ENCODE measurements around the gene PAQR5. TPM values are rescaled to one million over a fixed set of nuclear protein-coding genes. Genes with fewer than 3 reads are reported as not detected.

Gene PAQR5
- total RNA-seq, 1 donor from 2014 or later: 0.53 TPM

DNA sequence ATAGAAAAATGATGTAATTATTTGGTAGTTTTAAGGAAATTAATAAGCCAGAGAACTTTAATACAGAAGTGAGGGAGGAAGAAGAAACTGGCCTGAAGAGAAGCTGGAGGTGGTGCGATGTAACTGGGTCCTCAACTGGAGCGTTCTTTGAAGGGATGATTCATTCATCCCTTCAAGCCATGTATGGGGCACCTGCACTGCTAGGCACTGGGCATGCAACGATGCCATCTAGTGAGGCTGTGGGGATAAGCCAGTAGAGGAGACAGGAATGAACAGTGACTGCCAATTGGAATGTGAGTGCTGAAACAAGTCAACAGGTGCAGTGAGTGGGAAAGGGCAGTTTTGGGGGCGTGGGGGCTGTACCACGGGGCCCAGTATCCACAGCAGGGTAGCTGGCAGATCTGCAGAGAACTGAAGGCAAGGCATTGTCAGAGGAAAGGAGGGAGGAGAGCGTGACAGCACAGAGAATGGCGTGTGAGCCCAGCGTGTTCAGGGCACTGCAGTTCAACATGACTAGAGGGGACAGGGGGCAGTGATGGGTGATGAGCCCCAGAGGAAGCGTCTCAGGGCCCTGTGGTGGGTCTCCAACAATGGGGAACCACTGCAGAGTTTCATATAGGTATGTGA, 111.6 kb downstream of the PAQR5 start:
- no peaks in the 10 kb centered on the region for H3K27me3 ChIP-seq (ENCODE audit: control insufficient read depth, insufficient read depth, low read length)
- FAIRE-seq (no peak), DNase-seq (ENCODE audit: low read depth) (peak; percentile 79)
- no peak overlapping the region for H3K4me3 ChIP-seq (ENCODE audit: low read depth, low read length)
- no peaks in the 10 kb centered on the region for H3K36me3 ChIP-seq (ENCODE audit: control insufficient read depth, insufficient read depth, low read length)
- TF ChIP-seq, protein P1, sequence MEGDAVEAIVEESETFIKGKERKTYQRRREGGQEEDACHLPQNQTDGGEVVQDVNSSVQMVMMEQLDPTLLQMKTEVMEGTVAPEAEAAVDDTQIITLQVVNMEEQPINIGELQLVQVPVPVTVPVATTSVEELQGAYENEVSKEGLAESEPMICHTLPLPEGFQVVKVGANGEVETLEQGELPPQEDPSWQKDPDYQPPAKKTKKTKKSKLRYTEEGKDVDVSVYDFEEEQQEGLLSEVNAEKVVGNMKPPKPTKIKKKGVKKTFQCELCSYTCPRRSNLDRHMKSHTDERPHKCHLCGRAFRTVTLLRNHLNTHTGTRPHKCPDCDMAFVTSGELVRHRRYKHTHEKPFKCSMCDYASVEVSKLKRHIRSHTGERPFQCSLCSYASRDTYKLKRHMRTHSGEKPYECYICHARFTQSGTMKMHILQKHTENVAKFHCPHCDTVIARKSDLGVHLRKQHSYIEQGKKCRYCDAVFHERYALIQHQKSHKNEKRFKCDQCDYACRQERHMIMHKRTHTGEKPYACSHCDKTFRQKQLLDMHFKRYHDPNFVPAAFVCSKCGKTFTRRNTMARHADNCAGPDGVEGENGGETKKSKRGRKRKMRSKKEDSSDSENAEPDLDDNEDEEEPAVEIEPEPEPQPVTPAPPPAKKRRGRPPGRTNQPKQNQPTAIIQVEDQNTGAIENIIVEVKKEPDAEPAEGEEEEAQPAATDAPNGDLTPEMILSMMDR (IDR thresholded peaks at IDR 0.05; ENCODE audit: insufficient read depth, low read length, severe bottlenecking): peak; percentile 73

DNA sequence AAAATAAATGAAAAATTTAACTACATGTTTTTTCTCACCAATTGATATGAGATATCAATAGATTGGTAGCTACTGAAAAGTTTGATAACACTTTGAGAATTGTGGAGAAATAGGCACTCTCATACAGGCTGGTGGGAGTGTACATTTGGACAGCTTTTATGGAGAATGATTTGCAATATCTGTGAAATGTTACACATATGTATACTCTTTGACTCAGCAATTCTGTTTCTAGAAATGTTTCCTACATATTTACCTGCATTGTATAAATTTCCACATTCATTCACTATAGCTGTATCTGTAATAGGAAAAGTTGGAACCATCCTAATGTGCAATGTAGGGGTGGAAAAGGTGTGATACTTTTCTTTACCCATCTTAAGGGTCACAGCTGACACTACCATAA, 113.6 kb downstream of the PAQR5 start:
- no peak for FAIRE-seq
- TF ChIP-seq, protein P1 (IDR thresholded peaks at IDR 0.05; ENCODE audit: insufficient read depth, low read length, severe bottlenecking): no peak
- H3K4me3 ChIP-seq (ENCODE audit: low read depth, low read length): no peak overlapping the region

DNA sequence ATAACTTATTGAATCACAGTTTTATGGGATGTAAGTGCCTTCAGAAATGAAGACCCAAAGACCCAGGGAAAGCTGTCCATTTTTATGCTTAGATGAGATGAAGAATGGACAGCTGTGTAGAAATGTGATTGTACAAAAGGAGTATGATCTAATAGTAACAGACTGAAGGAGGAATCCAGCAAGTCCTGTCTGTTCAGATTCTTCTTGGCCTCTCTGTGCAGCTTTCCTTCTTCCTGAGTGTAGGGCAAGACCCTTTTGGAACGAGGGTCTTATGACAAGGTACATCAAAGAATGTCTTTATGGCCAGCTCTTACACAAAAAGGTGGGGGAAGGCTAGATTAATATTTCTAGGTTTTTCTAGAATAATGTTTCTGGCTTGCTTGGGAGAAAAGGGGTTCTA, 114.0 kb downstream of the PAQR5 start:
- TF ChIP-seq, protein P1 (IDR thresholded peaks at IDR 0.05; ENCODE audit: insufficient read depth, low read length, severe bottlenecking): no peak
- no peaks in the 10 kb centered on the region for H3K27me3 ChIP-seq (ENCODE audit: control insufficient read depth, insufficient read depth, low read length)
- no peaks in the 10 kb centered on the region for H3K36me3 ChIP-seq (ENCODE audit: control insufficient read depth, insufficient read depth, low read length)
- FAIRE-seq (no peak), DNase-seq (ENCODE audit: low read depth) (no peak)
- H3K4me3 ChIP-seq (ENCODE audit: low read depth, low read length): no peak overlapping the region

More for the DNA sequence above, 113.6 kb downstream of the PAQR5 start:
- no peaks in the 10 kb centered on the region for H3K36me3 ChIP-seq (ENCODE audit: control insufficient read depth, insufficient read depth, low read length)
- H3K27me3 ChIP-seq (ENCODE audit: control insufficient read depth, insufficient read depth, low read length): no peaks in the 10 kb centered on the region
- DNase-seq (ENCODE audit: low read depth): no peak

DNA sequence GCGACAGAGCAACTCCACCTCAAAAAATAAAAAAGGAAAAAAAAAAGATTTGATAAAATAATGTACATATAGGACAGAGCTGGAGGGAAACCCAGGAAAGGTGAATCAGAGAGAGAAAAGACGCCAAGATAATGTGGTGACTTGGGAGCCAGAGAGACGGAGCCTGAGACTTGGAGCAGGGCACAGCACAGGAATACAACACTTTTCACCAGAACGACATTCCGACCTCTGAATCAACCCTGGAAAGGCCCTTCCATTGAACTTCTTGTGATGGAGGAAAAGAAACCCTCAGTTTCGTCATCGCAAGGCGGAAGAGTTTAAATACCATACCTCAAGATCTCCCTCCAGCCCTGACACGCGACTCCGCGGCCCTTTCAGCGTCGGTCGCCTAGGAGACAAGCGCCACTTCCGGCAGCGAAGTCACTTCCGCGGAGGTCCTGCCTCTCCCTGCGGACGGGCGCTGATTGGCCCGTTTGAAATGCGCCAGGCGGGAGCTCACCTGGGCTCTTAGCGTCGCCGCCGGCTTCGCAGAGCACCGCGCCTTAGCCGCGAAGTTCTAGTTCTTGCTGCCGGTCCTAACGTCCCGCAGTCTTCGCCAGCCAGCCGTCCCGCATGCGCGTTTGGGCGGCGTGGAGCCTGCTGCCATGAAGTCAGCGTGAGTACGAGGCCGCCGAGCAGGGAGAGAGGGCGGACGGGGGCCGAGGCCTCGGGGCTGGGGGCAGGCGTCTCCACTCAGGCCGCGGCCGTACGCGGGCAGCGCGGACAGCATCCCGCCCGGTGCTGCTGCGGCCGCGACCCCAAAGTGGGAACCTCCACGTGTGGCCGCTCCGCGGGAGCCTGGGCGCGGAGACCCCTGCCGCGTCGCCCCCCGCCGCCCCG, 115.3 kb downstream of the PAQR5 start, which contains the start of gene KIF23:
KIF23 (plus strand) TSS at position 528 of the 879 bp plus-strand sequence; CDS start at position 645, 117 bp downstream.
- no peak for FAIRE-seq
- Histone ChIP-seq H3K36me3 (ENCODE audit: control insufficient read depth, insufficient read depth, low read length) (no peaks in the 10 kb centered on the region), H3K27me3 (ENCODE audit: control insufficient read depth, insufficient read depth, low read length) (no peaks in the 10 kb centered on the region), H3K4me3 (ENCODE audit: low read depth, low read length) (peak within 1 kb of the TSS; percentile 83)
- TF ChIP-seq, protein P1 (IDR thresholded peaks at IDR 0.05; ENCODE audit: insufficient read depth, low read length, severe bottlenecking): no peak
- peak; percentile 90 for DNase-seq (ENCODE audit: low read depth)

DNA sequence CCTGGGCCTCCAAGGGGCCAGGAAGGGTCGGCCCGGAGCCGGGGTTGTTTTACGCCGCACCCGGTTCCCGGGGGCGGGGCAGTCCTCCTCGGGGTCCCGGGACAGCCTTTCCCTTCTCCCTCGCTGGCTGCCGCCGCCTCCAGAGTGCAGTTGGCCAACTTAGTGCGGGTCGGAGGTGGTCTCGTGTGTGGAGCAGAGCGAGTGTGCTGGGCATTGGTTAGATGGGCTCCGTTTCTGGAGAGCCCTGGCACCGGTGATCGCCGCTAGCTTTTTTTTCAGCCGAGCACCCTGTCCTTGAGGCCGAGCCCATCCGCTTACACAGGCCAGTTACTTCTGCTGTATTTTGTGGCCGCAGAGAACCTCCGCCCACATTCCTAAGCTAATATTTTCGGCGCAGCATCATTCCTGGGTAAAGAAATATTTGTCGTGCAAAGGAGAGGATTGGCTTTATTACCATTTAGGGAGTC, 116.0 kb downstream of the PAQR5 start:
- Histone ChIP-seq H3K27me3 (ENCODE audit: control insufficient read depth, insufficient read depth, low read length) (no peaks in the 10 kb centered on the region), H3K36me3 (ENCODE audit: control insufficient read depth, insufficient read depth, low read length) (no peaks in the 10 kb centered on the region), H3K4me3 (ENCODE audit: low read depth, low read length) (peak overlapping the region; percentile 83)
- DNase-seq (ENCODE audit: low read depth) (peak; percentile 74), FAIRE-seq (no peak)
- TF ChIP-seq, protein P1 (IDR thresholded peaks at IDR 0.05; ENCODE audit: insufficient read depth, low read length, severe bottlenecking): no peak

All from bronchial epithelial cell (primary cell).